Body of pancreas (tissue), 4 donors: ENCODE results near the gene VIP. TPM values are rescaled to one million over a fixed set of nuclear protein-coding genes. Genes with fewer than 3 reads are reported as not detected.

ENCODE experiments used
- ATAC-seq: fragments of 150-250 bp; one replicate; pipeline ENCODE4 v1.9.1; 2016
- DNase-seq, 4 donors: peaks; one replicate each; pipeline ENCODE4 v3.0.0-alpha.2; 2019
- H3K27ac ChIP-seq, 4 donors: fragments of 200-600 bp; sonication (generic); 1 replicate in 3 of 4; 2 replicates in 1 of 4; pipeline versions ENCODE4 v1.5.1 to v1.6.1; 2016 to 2019; ENCODE audit warnings: mild to moderate bottlenecking in 1 of 4, mixed read lengths in 1 of 4, moderate library complexity in 1 of 4
- H3K27me3 ChIP-seq, 2 donors: fragments of 200-600 bp; sonication (generic); one replicate each; pipeline ENCODE4 v1.6.0; 2016; ENCODE audit warnings: mild to moderate bottlenecking in 1 of 2
- H3K36me3 ChIP-seq, 2 donors: fragments of 200-600 bp; sonication (generic); replicated peaks in 1 of 2; 2 replicates each; pipeline ENCODE4 v1.5.1; 2016; ENCODE audit warnings: low read depth in 2 of 2; ENCODE audit not compliant: insufficient read depth in 1 of 2
- H3K4me1 ChIP-seq: fragments of 200-600 bp; sonication (generic); one replicate; pipeline ENCODE4 v1.6.0; 2016
- H3K4me3 ChIP-seq, 2 donors: fragments of 200-600 bp; sonication (generic); 1 replicate in 1 of 2; 2 replicates in 1 of 2; pipeline ENCODE4 v1.5.1; 2016 to 2019
- H3K9me3 ChIP-seq, 3 donors: fragments of 200-600 bp; sonication (generic); 1 replicate in 2 of 3; 2 replicates in 1 of 3; pipeline ENCODE4 v1.5.1; 2016
- CTCF ChIP-seq, 7 experiments: fragments of 450-650 bp in 4 of 7; fragments of 200-600 bp in 3 of 7; sonication (generic) in 3 of 7; IDR thresholded peaks; one replicate each; pipeline ENCODE4 v1.5.1; 2016 to 2019; ENCODE audit warnings: antibody characterized with exemption in 7 of 7
- POLR2A ChIP-seq, 3 donors: fragments of 450-650 bp; IDR thresholded peaks; one replicate each; pipeline ENCODE4 v1.6.1; 2016; ENCODE audit warnings: antibody characterized with exemption in 3 of 3, mild to moderate bottlenecking in 2 of 3
- WGBS, 2 donors: methylation state at CpG; one replicate each; pipeline ENCODE4 v1.1.5; 2017; 5-methylcytosine and 5-hydroxymethylcytosine counted together
- intact Hi-C: fragments of 100-400 bp; cut with DNase I; formaldehyde crosslinking; loops from one replicate; pipeline ENCODE4 v1.15.1; 2023
- total RNA-seq, 2 donors: library from RNA; depleted of rRNA; stranded (reverse); fragments of >200 nt; gene quantifications; one replicate each; pipeline ENCODE4 v1.1.0, GENCODE V29; 2016

Gene VIP
- total RNA-seq, 2 donors from 2014 or later: 16.6 TPM; not detected in 1

- ATAC-seq (no peak), DNase-seq (no peak)
- H3K27me3 ChIP-seq: no peaks in the 10 kb centered on the region
- TF ChIP-seq POLR2A (IDR thresholded peaks at IDR 0.05) (no peak), CTCF (IDR thresholded peaks at IDR 0.05) (no peak)
- no peak overlapping the region for H3K4me3 ChIP-seq
- no peaks in the 10 kb centered on the region for H3K4me1 ChIP-seq
- H3K36me3 ChIP-seq: no peaks in the 10 kb centered on the region
- 63 to 83% methylated on average over 2 of the region's 2 CpGs for WGBS, 2 donors
- intact Hi-C loops: no loop called here
- no peaks in the 10 kb centered on the region for H3K9me3 ChIP-seq
- no peak overlapping the region for H3K27ac ChIP-seq
Measured at GRCh38 chr6:152746172-152746553, 4.4 kb upstream of the VIP start.

GRCh38 chr6:152748843-152749242 lies 1.8 kb upstream of the VIP start:
- no peak for ATAC-seq
- no peak for TF ChIP-seq POLR2A (IDR thresholded peaks at IDR 0.05)
- no peak for TF ChIP-seq CTCF (IDR thresholded peaks at IDR 0.05)
- Histone ChIP-seq H3K27me3 (no peaks in the 10 kb centered on the region), H3K9me3 (no peaks in the 10 kb centered on the region), H3K27ac (no peak overlapping the region), H3K4me1 (no peaks in the 10 kb centered on the region), H3K36me3 (no peaks in the 10 kb centered on the region), H3K4me3 (no peak overlapping the region)
- no peak for DNase-seq
- WGBS, 2 donors: 16 to 22% methylated on average over 1 of the region's 1 CpG
- intact Hi-C loops: no loop called here

- Histone ChIP-seq H3K4me3 (no peak overlapping the region), H3K27me3 (no peaks in the 10 kb centered on the region), H3K27ac (no peak overlapping the region), H3K36me3 (no peaks in the 10 kb centered on the region), H3K4me1 (no peaks in the 10 kb centered on the region), H3K9me3 (no peaks in the 10 kb centered on the region)
- WGBS, 2 donors: 44 to 52% methylated on average over 1 of the region's 1 CpG
- no peak for TF ChIP-seq POLR2A (IDR thresholded peaks at IDR 0.05)
- no peak for TF ChIP-seq CTCF (IDR thresholded peaks at IDR 0.05)
- intact Hi-C loops: no loop called here
- ATAC-seq: no peak
- no peak for DNase-seq
Measured at GRCh38 chr6:152749336-152749735, 1.3 kb upstream of the VIP start.

GRCh38 chr6:152765331-152765730 lies 14.7 kb downstream of the VIP start:
- 50 to 55% methylated on average over 3 of the region's 3 CpGs for WGBS, 2 donors
- H3K4me1 ChIP-seq: no peaks in the 10 kb centered on the region
- TF ChIP-seq CTCF (IDR thresholded peaks at IDR 0.05) (no peak), POLR2A (IDR thresholded peaks at IDR 0.05) (no peak)
- no peaks in the 10 kb centered on the region for H3K27me3 ChIP-seq
- DNase-seq (no peak), ATAC-seq (no peak)
- H3K36me3 ChIP-seq: no peaks in the 10 kb centered on the region
- intact Hi-C loops: no loop called here
- H3K4me3 ChIP-seq: no peak overlapping the region
- no peaks in the 10 kb centered on the region for H3K9me3 ChIP-seq
- H3K27ac ChIP-seq: no peak overlapping the region

- intact Hi-C loops: no loop called here
- 44 to 56% methylated on average over 7 of the region's 7 CpGs for WGBS, 2 donors
Measured at GRCh38 chr6:152769159-152769558, 18.6 kb downstream of the VIP start.

More at GRCh38 chr6:152769159-152769558, 18.6 kb downstream of the VIP start:
- no peak for TF ChIP-seq POLR2A (IDR thresholded peaks at IDR 0.05)
- no peak for TF ChIP-seq CTCF (IDR thresholded peaks at IDR 0.05)
- ATAC-seq (no peak), DNase-seq (no peak)
- H3K4me3 ChIP-seq: no peak overlapping the region
- H3K27me3 ChIP-seq: no peaks in the 10 kb centered on the region
- no peaks in the 10 kb centered on the region for H3K36me3 ChIP-seq
- H3K27ac ChIP-seq: no peak overlapping the region
- H3K4me1 ChIP-seq: no peaks in the 10 kb centered on the region
- no peaks in the 10 kb centered on the region for H3K9me3 ChIP-seq
